ENCODE results near the gene ADGRG6. TPM values are rescaled to one million over a fixed set of nuclear protein-coding genes. Genes with fewer than 3 reads are reported as not detected.

The ADGRG6 gene
- total RNA-seq, 1 experiment from 2014 or later = 5.3 TPM

DNA sequence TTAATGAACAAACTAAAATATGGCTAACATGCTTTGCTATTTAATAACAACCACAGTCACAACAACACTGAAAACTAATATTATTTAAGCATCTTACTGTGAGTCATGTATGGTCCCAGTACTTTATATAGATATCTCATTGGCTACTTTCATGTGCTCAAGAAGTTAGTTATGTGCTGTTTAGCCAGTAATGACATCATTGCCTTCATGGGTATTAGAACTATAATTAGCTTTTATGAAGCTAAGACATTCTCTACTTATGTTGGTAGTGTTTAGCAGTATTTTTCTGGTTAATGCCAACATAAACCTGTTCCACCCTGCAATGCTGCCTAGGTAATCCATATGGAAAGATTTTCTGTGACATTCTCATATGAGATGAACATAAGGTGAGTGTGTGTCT lies 56.1 kb downstream of the ADGRG6 start (continued):
- TF ChIP-seq, protein P1, sequence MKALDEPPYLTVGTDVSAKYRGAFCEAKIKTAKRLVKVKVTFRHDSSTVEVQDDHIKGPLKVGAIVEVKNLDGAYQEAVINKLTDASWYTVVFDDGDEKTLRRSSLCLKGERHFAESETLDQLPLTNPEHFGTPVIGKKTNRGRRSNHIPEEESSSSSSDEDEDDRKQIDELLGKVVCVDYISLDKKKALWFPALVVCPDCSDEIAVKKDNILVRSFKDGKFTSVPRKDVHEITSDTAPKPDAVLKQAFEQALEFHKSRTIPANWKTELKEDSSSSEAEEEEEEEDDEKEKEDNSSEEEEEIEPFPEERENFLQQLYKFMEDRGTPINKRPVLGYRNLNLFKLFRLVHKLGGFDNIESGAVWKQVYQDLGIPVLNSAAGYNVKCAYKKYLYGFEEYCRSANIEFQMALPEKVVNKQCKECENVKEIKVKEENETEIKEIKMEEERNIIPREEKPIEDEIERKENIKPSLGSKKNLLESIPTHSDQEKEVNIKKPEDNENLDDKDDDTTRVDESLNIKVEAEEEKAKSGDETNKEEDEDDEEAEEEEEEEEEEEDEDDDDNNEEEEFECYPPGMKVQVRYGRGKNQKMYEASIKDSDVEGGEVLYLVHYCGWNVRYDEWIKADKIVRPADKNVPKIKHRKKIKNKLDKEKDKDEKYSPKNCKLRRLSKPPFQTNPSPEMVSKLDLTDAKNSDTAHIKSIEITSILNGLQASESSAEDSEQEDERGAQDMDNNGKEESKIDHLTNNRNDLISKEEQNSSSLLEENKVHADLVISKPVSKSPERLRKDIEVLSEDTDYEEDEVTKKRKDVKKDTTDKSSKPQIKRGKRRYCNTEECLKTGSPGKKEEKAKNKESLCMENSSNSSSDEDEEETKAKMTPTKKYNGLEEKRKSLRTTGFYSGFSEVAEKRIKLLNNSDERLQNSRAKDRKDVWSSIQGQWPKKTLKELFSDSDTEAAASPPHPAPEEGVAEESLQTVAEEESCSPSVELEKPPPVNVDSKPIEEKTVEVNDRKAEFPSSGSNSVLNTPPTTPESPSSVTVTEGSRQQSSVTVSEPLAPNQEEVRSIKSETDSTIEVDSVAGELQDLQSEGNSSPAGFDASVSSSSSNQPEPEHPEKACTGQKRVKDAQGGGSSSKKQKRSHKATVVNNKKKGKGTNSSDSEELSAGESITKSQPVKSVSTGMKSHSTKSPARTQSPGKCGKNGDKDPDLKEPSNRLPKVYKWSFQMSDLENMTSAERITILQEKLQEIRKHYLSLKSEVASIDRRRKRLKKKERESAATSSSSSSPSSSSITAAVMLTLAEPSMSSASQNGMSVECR (CRISPR knock-in tag; IDR thresholded peaks at IDR 0.05; ENCODE audit: borderline replicate concordance) = no peak
- TF ChIP-seq, protein P2, sequence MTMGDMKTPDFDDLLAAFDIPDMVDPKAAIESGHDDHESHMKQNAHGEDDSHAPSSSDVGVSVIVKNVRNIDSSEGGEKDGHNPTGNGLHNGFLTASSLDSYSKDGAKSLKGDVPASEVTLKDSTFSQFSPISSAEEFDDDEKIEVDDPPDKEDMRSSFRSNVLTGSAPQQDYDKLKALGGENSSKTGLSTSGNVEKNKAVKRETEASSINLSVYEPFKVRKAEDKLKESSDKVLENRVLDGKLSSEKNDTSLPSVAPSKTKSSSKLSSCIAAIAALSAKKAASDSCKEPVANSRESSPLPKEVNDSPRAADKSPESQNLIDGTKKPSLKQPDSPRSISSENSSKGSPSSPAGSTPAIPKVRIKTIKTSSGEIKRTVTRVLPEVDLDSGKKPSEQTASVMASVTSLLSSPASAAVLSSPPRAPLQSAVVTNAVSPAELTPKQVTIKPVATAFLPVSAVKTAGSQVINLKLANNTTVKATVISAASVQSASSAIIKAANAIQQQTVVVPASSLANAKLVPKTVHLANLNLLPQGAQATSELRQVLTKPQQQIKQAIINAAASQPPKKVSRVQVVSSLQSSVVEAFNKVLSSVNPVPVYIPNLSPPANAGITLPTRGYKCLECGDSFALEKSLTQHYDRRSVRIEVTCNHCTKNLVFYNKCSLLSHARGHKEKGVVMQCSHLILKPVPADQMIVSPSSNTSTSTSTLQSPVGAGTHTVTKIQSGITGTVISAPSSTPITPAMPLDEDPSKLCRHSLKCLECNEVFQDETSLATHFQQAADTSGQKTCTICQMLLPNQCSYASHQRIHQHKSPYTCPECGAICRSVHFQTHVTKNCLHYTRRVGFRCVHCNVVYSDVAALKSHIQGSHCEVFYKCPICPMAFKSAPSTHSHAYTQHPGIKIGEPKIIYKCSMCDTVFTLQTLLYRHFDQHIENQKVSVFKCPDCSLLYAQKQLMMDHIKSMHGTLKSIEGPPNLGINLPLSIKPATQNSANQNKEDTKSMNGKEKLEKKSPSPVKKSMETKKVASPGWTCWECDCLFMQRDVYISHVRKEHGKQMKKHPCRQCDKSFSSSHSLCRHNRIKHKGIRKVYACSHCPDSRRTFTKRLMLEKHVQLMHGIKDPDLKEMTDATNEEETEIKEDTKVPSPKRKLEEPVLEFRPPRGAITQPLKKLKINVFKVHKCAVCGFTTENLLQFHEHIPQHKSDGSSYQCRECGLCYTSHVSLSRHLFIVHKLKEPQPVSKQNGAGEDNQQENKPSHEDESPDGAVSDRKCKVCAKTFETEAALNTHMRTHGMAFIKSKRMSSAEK (CRISPR knock-in tag; IDR thresholded peaks at IDR 0.05; ENCODE audit: borderline replicate concordance) = no peak
- TF ChIP-seq ZNF671 (CRISPR knock-in tag; IDR thresholded peaks at IDR 0.05) = no peak
- TF ChIP-seq, protein P3, sequence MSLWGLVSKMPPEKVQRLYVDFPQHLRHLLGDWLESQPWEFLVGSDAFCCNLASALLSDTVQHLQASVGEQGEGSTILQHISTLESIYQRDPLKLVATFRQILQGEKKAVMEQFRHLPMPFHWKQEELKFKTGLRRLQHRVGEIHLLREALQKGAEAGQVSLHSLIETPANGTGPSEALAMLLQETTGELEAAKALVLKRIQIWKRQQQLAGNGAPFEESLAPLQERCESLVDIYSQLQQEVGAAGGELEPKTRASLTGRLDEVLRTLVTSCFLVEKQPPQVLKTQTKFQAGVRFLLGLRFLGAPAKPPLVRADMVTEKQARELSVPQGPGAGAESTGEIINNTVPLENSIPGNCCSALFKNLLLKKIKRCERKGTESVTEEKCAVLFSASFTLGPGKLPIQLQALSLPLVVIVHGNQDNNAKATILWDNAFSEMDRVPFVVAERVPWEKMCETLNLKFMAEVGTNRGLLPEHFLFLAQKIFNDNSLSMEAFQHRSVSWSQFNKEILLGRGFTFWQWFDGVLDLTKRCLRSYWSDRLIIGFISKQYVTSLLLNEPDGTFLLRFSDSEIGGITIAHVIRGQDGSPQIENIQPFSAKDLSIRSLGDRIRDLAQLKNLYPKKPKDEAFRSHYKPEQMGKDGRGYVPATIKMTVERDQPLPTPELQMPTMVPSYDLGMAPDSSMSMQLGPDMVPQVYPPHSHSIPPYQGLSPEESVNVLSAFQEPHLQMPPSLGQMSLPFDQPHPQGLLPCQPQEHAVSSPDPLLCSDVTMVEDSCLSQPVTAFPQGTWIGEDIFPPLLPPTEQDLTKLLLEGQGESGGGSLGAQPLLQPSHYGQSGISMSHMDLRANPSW (CRISPR knock-in tag; conservative IDR thresholded peaks at IDR 0.05; ENCODE audit: low read depth) = no peak
- TF ChIP-seq FOXP1 (CRISPR knock-in tag; IDR thresholded peaks at IDR 0.05; ENCODE audit: borderline replicate concordance) = no peak

DNA sequence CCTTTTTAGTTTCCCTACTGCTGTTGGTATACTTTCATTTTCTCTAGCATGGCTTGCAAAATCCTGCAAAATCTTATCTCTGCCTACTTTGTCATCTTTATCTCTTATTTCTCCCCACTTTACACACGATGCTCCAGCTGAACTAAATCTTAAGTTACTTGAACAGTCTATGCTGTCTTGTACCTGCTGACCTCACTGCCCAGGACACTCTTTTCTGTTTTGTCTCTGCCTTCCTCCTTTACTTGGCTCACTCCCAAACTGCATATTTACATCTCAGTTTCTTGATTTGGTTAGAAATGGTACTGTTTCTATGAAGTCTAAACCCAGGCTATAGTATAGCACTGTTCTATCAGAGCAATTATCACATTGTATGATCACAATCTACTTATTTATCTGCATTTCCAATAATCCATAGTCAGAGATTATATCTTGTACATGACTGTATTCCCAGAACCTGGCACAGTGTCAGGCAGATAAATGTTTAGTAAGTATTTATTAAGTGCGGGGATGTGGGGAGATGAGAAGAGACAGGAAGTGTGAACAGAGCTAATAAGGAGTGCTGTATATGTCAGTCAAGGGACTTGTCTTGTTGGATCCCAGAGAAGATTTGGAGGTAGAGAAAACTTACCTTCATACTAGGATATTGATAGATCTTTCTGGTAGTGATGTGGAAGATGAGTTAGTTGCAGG lies 57.6 kb downstream of the ADGRG6 start:
- no peak overlapping the region for H3K27ac Mint-ChIP-seq
- H3K36me3 Mint-ChIP-seq = no peaks in the 10 kb centered on the region
- H3K4me3 Mint-ChIP-seq = no peak overlapping the region
- POLR2A ChIA-PET = interaction anchor here (0.7 kb wide), 1 partner anchor 16 kb away, joined by 4 read pairs; no protein-coding TSS in a partner anchor
- no peaks in the 10 kb centered on the region for H3K27me3 Mint-ChIP-seq (ENCODE audit: low read depth)
- peaks cover 3% of the 10 kb centered on the region for H3K4me1 Mint-ChIP-seq
- CTCF ChIA-PET = no interaction called here
- DNase-seq (ENCODE audit: low spot score) = no peak
- ATAC-seq = no peak
- H3K9me3 Mint-ChIP-seq = no peaks in the 10 kb centered on the region
- TF ChIP-seq ZNF219 (CRISPR knock-in tag; IDR thresholded peaks at IDR 0.05; ENCODE audit: borderline replicate concordance) (no peak), TP53 (CRISPR knock-in tag; IDR thresholded peaks at IDR 0.05) (no peak), SP1 (CRISPR knock-in tag; conservative IDR thresholded peaks at IDR 0.05) (no peak), NFATC4 (CRISPR knock-in tag; IDR thresholded peaks at IDR 0.05) (no peak), ZNF232 (CRISPR knock-in tag; IDR thresholded peaks at IDR 0.05) (no peak), NR2C2 (CRISPR knock-in tag; IDR thresholded peaks at IDR 0.05) (no peak)
- TF ChIP-seq, protein P1 (CRISPR knock-in tag; IDR thresholded peaks at IDR 0.05; ENCODE audit: borderline replicate concordance) = no peak
- TF ChIP-seq, protein P2 (CRISPR knock-in tag; IDR thresholded peaks at IDR 0.05; ENCODE audit: borderline replicate concordance) = no peak
- TF ChIP-seq, protein P4, sequence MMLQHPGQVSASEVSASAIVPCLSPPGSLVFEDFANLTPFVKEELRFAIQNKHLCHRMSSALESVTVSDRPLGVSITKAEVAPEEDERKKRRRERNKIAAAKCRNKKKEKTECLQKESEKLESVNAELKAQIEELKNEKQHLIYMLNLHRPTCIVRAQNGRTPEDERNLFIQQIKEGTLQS (CRISPR knock-in tag; conservative IDR thresholded peaks at IDR 0.05) = no peak
